ENCODE results near the gene SEMA6A.

SEMA6A gene

GRCh38 chr5:116428966-116429365 lies 145.7 kb downstream of the SEMA6A start:
- DNase-seq: no peak

DNA sequence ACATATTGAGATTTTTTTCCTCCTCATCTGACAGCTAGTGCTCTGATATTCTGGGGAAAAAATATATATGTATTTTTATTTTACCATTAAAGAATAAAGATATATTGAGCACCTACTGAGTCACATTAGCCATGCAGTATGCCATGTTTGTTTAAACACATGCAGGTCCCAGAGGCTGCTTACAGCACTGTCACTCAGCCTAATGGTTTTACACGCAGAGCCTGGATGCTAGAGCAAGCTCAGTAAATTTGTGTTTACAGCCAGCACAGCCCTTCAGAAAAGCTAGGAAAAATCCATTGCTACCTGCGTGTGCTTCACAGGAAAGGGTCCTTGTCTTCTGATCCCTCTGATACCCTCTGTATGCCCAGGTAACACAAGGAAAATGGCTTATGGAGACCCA lies 146.2 kb downstream of the SEMA6A start:
- DNase-seq: no peak

DNA sequence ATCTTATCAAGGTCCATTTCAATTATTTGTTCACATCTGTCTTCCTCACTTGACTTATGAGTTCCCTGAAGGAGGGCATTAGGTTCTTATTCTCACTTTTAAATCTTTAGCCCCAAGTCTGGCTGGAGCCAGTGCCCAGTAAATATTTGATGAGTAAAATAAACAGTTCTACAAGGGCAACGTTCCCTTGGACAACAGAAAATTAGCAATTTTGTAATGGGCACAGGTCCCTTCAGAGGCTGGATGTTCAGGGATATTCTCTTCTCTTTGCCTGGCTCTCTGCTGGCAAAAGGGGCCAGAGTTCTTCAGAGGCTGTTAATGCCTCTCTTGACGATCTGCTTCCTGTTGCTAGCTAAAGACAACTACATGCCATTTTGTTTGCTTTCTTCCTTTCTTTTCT lies 149.7 kb downstream of the SEMA6A start:
- no peak for DNase-seq

- no peak for DNase-seq
These were observed 150.4 kb downstream of the SEMA6A start for GRCh38 chr5:116424258-116424615.

GRCh38 chr5:116423587-116424257 lies 150.9 kb downstream of the SEMA6A start:
- no peak for DNase-seq

GRCh38 chr5:116423141-116423540 lies 151.5 kb downstream of the SEMA6A start:
- DNase-seq: no peak

DNA sequence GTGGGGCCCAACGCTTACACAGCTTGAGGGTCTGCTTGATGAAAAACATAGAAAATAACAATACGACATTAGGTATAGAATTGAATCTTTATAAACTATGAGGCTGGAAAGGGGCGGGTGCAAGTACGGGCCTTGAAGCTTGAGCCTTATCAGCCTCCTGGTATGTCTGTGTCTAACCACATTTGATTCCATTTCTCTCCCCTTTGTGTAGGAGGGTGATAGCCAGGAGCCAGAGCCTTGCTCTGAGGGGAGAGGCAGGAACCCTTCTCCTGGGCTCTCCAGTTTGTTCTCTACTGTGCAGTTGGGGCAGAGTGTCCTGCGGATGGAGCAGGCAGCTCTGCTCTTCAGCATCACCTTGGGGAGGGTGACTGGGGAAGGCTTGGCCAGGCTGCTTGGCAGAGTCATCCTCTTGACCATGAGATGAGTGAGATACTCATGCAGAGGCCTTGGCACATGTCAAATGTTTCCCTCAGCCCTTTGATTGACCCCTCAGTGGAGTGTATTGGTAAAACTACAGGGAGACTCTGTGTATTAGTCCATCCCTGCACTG lies 153.5 kb downstream of the SEMA6A start:
- DNase-seq: no peak

DNA sequence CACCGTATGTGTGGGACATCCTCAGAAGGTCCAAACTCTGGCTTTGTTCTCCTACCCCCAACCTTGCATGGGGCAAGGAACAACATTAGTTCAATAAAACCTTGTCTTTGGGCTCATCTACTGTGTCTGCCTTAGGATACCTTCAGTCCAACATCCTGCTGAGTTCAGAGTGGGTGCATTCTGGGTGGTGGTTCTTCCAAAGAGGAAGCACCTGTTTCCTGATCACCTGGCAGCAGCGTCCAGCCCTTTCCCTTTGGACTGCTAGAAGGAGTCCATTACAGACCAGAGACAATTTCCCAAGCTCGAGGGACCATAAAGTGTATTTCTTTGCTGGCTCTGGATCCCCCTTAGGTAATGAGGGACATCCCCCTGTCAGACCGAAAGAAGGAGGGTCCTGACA lies 154.1 kb downstream of the SEMA6A start:
- DNase-seq: no peak

DNA sequence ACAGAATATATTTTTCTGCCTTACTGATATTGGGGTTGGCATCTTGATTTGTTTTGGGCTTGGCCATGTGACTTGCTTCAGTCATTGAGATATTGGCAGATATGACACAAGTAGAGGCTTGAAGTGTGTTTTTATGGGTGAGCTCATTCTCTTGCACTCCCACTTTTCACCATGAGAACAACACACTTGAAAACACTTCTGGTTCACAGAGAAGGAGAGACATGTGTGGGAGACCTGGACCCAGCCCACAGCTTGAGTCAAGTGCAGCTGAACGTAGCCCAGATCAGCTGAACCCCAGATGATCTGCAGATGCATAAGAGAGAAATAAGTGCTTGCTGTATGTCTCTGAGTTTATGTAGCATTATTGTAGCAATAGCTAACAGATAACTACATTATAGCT lies 155.4 kb downstream of the SEMA6A start:
- DNase-seq: no peak

DNA sequence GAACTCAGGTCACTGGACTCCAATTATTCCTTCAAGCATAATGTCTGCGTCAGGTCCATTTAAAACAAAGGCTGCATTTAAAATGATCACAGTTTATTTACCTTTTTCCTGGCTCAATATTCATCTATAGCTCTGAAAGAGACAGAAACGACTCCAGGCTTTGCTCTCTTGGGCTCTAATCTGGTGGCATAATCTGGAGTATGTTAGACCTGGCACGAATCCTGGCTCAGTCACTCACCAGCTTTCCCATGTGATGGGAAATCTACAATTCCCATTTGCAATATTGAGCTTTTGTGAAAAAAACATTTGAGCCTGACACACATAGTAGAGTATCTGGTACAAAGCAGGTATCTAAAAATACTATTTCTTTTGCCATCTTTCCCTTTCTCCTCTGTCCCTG lies 155.8 kb downstream of the SEMA6A start:
- no peak for DNase-seq

GRCh38 chr5:116418016-116418415 lies 156.6 kb downstream of the SEMA6A start:
- DNase-seq: no peak

GRCh38 chr5:116415989-116416388 lies 158.6 kb downstream of the SEMA6A start:
- no peak for DNase-seq

DNA sequence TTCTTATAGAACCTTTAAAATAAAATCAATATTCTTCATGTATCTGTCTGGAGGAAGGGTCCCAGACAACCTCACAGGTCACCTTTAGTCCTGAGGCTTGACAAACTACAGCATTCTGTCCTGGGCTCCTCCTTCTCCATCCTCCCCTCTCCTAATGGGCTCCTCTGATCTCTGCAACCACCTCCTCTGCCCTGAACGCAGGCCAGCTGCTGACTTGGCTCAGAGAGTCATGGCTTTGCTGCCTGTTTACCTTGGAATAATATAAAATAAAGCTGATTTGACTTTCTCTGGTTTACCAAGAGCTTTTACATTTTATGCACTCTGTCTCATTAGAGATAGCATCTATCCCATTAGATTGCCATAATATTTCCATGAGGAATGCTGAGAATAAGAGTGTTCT lies 159.4 kb downstream of the SEMA6A start:
- DNase-seq: no peak

GRCh38 chr5:116411101-116411571 lies 163.5 kb downstream of the SEMA6A start:
- no peak for DNase-seq

DNA sequence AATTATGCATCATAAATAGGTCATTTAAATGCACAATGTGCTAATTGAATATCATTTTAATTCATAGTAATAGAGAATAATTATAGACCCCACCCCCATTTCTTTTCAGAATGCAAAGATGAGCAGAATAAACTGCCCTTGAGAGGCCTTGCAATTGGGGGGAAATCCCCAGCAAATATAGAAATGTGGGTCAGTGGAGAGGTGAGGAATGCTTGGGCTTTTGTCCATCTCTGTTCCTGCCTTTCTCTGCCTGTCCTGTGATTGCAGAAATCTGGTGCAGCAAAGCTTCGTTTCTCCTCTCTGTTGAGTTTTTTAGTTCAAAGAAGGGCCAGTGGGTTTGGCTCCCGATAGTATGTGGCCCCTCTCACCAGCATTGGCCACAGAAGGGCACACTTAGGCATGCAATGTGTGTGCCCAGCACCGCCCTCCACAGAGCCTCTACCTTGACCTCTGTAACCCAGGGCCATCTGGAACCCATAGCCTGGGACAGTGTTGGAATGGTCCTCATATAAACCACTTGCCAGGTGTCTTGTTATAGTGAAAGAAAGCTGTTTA lies 164.2 kb downstream of the SEMA6A start:
- DNase-seq: no peak

DNA sequence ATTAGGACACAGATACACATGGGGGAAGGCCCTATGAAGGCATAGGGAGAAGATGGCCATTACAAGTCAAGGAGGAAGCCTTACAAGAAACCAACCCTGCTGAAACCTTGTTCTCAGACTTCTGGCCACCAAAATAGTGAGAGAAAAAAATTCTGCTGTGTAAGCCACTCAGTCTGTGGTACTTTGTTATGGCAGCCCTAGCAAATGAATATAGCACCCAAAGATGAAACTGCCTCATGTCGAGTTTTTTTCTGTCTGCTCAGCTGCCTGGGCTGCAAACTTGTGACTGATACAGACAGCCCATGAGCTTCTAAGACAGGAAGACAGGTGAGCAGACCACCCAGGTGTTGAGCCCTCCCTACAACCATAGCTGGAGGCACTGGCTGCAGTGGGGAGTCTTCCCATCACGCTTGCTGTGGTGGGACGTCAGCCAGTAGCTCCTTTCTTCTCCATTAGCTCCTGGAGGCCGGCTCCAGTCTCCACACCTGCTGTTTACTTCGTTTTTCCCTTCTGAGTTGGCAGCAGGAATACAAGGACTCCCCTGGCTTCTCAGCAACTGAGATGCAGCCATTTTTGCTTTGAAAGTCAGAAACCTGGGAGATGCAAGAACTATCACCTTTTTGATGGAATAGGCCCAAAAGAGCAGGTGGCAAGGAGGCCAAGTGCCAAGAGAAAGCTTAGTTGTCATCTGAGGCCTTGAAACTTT lies 164.9 kb downstream of the SEMA6A start:
- DNase-seq: no peak

- no peak for DNase-seq
These were observed 168.1 kb downstream of the SEMA6A start for GRCh38 chr5:116406306-116407041.

GRCh38 chr5:116404792-116405191 lies 169.8 kb downstream of the SEMA6A start:
- DNase-seq: no peak

GRCh38 chr5:116404016-116404415 lies 170.6 kb downstream of the SEMA6A start:
- DNase-seq: no peak

DNA sequence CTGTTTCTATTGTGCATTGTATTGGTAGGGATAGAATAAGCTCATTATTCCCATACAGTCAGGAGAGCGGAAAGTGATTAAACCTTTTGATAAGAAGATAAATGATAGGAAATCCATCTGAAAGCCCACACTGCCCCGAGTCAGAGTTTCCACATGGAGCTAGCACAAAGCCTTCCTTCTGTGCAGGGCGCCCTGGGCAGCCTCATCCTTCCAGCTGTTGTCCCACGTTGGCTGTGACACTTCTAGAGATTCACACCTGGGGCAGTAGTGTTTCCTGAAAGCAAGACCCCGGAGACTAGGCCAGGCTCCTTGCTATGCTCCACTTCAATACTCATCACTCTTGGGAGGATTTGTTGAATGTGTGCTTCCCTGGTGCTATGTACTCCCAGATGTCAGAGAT lies 172.4 kb downstream of the SEMA6A start:
- DNase-seq: no peak

DNA sequence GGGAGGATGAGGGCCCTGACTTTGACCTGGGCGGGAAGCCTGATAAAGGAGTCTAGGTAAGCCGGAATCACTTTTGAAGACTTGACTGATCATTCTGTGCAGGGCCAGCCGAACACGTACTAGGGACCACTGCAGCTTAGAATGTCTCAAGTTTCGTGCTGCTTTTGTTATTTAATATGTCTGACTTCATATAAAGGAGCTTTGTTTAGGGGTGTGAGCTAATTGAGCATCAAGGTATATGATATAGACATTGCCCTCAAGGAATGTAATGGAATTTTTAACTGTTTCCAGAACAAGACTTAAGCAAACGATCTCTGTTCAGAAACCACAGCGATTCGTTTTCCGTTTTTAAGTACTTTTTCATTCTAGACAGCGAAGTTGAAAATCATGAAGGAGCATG lies 173.0 kb downstream of the SEMA6A start:
- DNase-seq: no peak

GRCh38 chr5:116396476-116397099 lies 178.0 kb downstream of the SEMA6A start:
- DNase-seq: no peak

- DNase-seq: no peak
These were observed 178.9 kb downstream of the SEMA6A start for GRCh38 chr5:116395631-116396203.

All from T1000 (cell line).